HepG2 (cell line): ENCODE data around the gene AUTS2. TPM values are rescaled to one million over a fixed set of nuclear protein-coding genes. Genes with fewer than 3 reads are reported as not detected.

Experiments used
- ATAC-seq: fragments of 200-7000 bp; cut with Tn5 transposase; 3 replicates; pipeline ENCODE4 v1.9.1; 2020; ENCODE audit warnings: mild to moderate bottlenecking, moderate library complexity
- BruUV-seq: library from RNA; stranded (reverse); fragments of 400-500 nt; replicated peaks from 2 replicates; lab custom pipeline; 2021; lab: Mats Ljungman, UMichigan
- CTCF ChIA-PET: fragments of 300-600 bp; formaldehyde crosslinking; extraction: SDS; loops from one replicate; lab custom pipeline; 2021; ENCODE audit warnings: low total read pairs, inconsistent platforms, low intra/inter-chr PET ratio; lab: Yijun Ruan, JAX
- POLR2A ChIA-PET: fragments of 350-600 bp; sonication (Branson Sonifier 250); formaldehyde crosslinking; loops from one replicate; lab custom pipeline; 2020; ENCODE audit warnings: antibody characterized with exemption, inconsistent platforms; lab: Yijun Ruan, JAX
- DNase-seq: peaks from one replicate; pipeline ENCODE4 v3.0.0-alpha.2; 2015; ENCODE audit warnings: low spot score
- FAIRE-seq: peaks from 3 replicates; lab custom pipeline; 2011; peaks lifted over from hg19 to GRCh38; lab: Jason Lieb, UNC
- H2AFZ ChIP-seq: one replicate; pipeline ENCODE4 v1.6.1; 2011; ENCODE audit warnings: low read length, inconsistent platforms
- H3K27ac ChIP-seq: fragments of 300-600 bp; 3 replicates; pipeline ENCODE4 v1.8.0; 2011; ENCODE audit warnings: mixed run types, mild to moderate bottlenecking, mixed read lengths, low read length, inconsistent platforms; ENCODE audit not compliant: insufficient read depth; ENCODE audit errors: extremely low read length
- H3K27me3 ChIP-seq, 2 experiments: fragments of 200-600 bp in 1 of 2; 2 replicates in 1 of 2; 3 replicates in 1 of 2; pipeline versions ENCODE4 v1.6.0 to v1.8.0; 2011; ENCODE audit warnings: low read length in 2 of 2, mild to moderate bottlenecking in 2 of 2, moderate library complexity in 2 of 2, inconsistent platforms in 1 of 2; ENCODE audit not compliant: insufficient read depth in 2 of 2, control insufficient read depth in 1 of 2
- H3K36me3 ChIP-seq, 2 experiments: fragments of 200-600 bp in 1 of 2; replicated peaks in 1 of 2; 2 replicates in 1 of 2; 3 replicates in 1 of 2; pipeline versions ENCODE4 v1.5.1 to v1.8.0; 2011; ENCODE audit warnings: low read length in 2 of 2, inconsistent platforms in 1 of 2; ENCODE audit not compliant: insufficient read depth in 2 of 2, control insufficient read depth in 1 of 2
- H3K4me1 ChIP-seq: 2 replicates; pipeline ENCODE4 v1.5.1; 2012; ENCODE audit warnings: low read length, inconsistent platforms; ENCODE audit not compliant: insufficient read depth
- H3K4me2 ChIP-seq: 2 replicates; pipeline ENCODE4 v1.6.0; 2011; ENCODE audit warnings: low read depth, low read length, inconsistent platforms
- H3K4me3 ChIP-seq, 3 experiments: fragments of 200-600 bp in 1 of 3; sonication (generic), shearing (Covaris generic) in 1 of 3; replicated peaks in 1 of 3; 2 replicates each; pipeline ENCODE4 v1.5.1; 2011 to 2016; ENCODE audit warnings: low read length in 3 of 3, inconsistent platforms in 2 of 3, low read depth in 2 of 3, mild to moderate bottlenecking in 2 of 3, control low read depth in 1 of 3, mixed read lengths in 1 of 3; ENCODE audit not compliant: insufficient read depth in 1 of 3
- H3K79me2 ChIP-seq: one replicate; pipeline ENCODE4 v1.6.1; 2011; ENCODE audit warnings: low read length, inconsistent platforms; ENCODE audit not compliant: insufficient read depth
- H3K9ac ChIP-seq: 2 replicates; pipeline ENCODE4 v1.6.0; 2011; ENCODE audit warnings: mild to moderate bottlenecking, low read depth, low read length, inconsistent platforms; ENCODE audit not compliant: insufficient read depth
- H3K9me3 ChIP-seq: 2 replicates; pipeline ENCODE4 v1.5.1; 2012; ENCODE audit warnings: mild to moderate bottlenecking, low read length
- H4K20me1 ChIP-seq: 2 replicates; pipeline ENCODE4 v1.6.0; 2011; ENCODE audit warnings: inconsistent platforms, mild to moderate bottlenecking, low read length, moderate library complexity; ENCODE audit not compliant: insufficient read depth
- BCL3 ChIP-seq: sonication (generic); formaldehyde crosslinking; IDR thresholded peaks from 2 replicates; pipeline ENCODE4 v1.5.1; 2020; ENCODE audit warnings: mild to moderate bottlenecking, missing genetic modification reagents, moderate library complexity
- CENPBD1 ChIP-seq: sonication (generic); formaldehyde crosslinking; IDR thresholded peaks from 2 replicates; pipeline ENCODE4 v1.8.0; 2022; ENCODE audit warnings: missing genetic modification reagents, low read depth, mild to moderate bottlenecking, borderline replicate concordance
- CREB1 ChIP-seq, 2 experiments: fragments of 450-650 bp in 1 of 2; IDR thresholded peaks; 2 replicates each; pipeline ENCODE4 v1.6.1; 2016 to 2017; ENCODE audit warnings: control low read depth in 1 of 2, mild to moderate bottlenecking in 1 of 2, missing compliant biosample characterization in 1 of 2, missing genetic modification characterization in 1 of 2
- SIX1 ChIP-seq: sonication (generic); formaldehyde crosslinking; IDR thresholded peaks from 2 replicates; pipeline ENCODE4 v1.4.0; 2020; ENCODE audit warnings: missing genetic modification reagents, borderline replicate concordance
- ZNF567 ChIP-seq: sonication (generic); formaldehyde crosslinking; IDR thresholded peaks from 2 replicates; pipeline ENCODE4 v1.8.1; 2023; ENCODE audit warnings: mild to moderate bottlenecking, missing genetic modification reagents, borderline replicate concordance
- ZNF703 ChIP-seq: sonication (generic); formaldehyde crosslinking; IDR thresholded peaks from 2 replicates; pipeline ENCODE4 v1.5.1; 2020; ENCODE audit warnings: missing genetic modification reagents, mild to moderate bottlenecking, moderate library complexity, borderline replicate concordance
- ZNF772 ChIP-seq: sonication (generic); formaldehyde crosslinking; IDR thresholded peaks from 2 replicates; pipeline ENCODE4 v1.5.0; 2020; ENCODE audit warnings: mild to moderate bottlenecking, missing genetic modification reagents
- WGBS: methylation state at CpG from one replicate; pipeline ENCODE4 v1.1.6; 2017; ENCODE audit warnings: low lambda C conversion rate; 5-methylcytosine and 5-hydroxymethylcytosine counted together
- in situ Hi-C: cut with HindIII; loops from 2 replicates; pipeline ENCODE4 v1.10.0; 2017; ENCODE audit warnings: low pct_unique_long_range_greater_than_20kb; ENCODE audit not compliant: extremely low pct_ligation_motif_present
- intact Hi-C: fragments of 100-400 bp; cut with micrococcal nuclease; formaldehyde crosslinking; loops from one replicate; pipeline ENCODE4 v1.10.0; 2022; ENCODE audit not compliant: unreplicated experiment
- polyA plus RNA-seq, 8 experiments: library from polyadenylated mRNA; depleted of rRNA in 3 of 8; stranded (reverse) in 7 of 8; unstranded in 1 of 8; fragments of >200 nt; fragmentation: Illumina TruSeq in 4 of 8; extraction: Trizol in 4 of 8; gene quantifications; 2 replicates each; pipeline versions ENCODE4 v1.2.1 to v1.2.3, GENCODE V29; 2011 to 2016; ENCODE audit warnings: low read depth in 4 of 8, missing spikeins in 1 of 8, mixed read lengths in 1 of 8; ENCODE audit not compliant: insufficient read depth in 1 of 8
- total RNA-seq, 5 experiments: library from RNA; depleted of rRNA; stranded (reverse); fragments of >200 nt; fragmentation: Illumina TruSeq; extraction: Trizol; gene quantifications; 2 replicates each; pipeline ENCODE4 v1.2.3, GENCODE V29; 2016; ENCODE audit warnings: low read depth in 1 of 5

The AUTS2 gene
- total and polyA plus RNA-seq, 2 of the 13 experiments (the other 11 are each of a cell fraction or from before 2014, with no cell fraction given): 0.38 TPM; not detected in 1

- no peak overlapping the region for H3K4me3 ChIP-seq
- BruUV-seq: no TSS peak
- H3K79me2 ChIP-seq: no peaks in the 10 kb centered on the region
- H3K9me3 ChIP-seq: peaks cover 18% of the 10 kb centered on the region
- no peaks in the 10 kb centered on the region for H3K27me3 ChIP-seq
- no peak for TF ChIP-seq CREB1 (IDR thresholded peaks at IDR 0.05)
- TF ChIP-seq CREB1 (CRISPR knock-in tag; IDR thresholded peaks at IDR 0.05): no peak
- no peak for TF ChIP-seq ZNF703 (CRISPR knock-in tag)
- TF ChIP-seq CENPBD1 (CRISPR knock-in tag): no peak
- TF ChIP-seq, all 625 proteins: peak for 0
- Histone ChIP-seq H2AFZ (no peak overlapping the region), H4K20me1 (no peaks in the 10 kb centered on the region), H3K4me1 (no peaks in the 10 kb centered on the region), H3K9ac (no peak overlapping the region), H3K4me2 (no peak overlapping the region), H3K27ac (no peak overlapping the region), H3K36me3 (no peaks in the 10 kb centered on the region)
- ATAC-seq: no peak
- no peak for FAIRE-seq
- intact Hi-C loops: no loop called here
- DNase-seq: no peak
- 19% methylated on average over 2 of the region's 2 CpGs for WGBS
- in situ Hi-C loops: no loop called here
- ChIA-PET POLR2A (no interaction called here), CTCF (no interaction called here)
These were observed 899.5 kb downstream of the AUTS2 start for GRCh38 chr7:70497793-70498192.

GRCh38 chr7:70498232-70498992, 900.1 kb downstream of the AUTS2 start:
- H3K27me3 ChIP-seq: no peaks in the 10 kb centered on the region
- H3K9me3 ChIP-seq: peaks cover 18% of the 10 kb centered on the region
- no peaks in the 10 kb centered on the region for H4K20me1 ChIP-seq
- intact Hi-C loops: no loop called here
- H3K79me2 ChIP-seq: no peaks in the 10 kb centered on the region
- DNase-seq (no peak), ATAC-seq (no peak), FAIRE-seq (no peak)
- H3K36me3 ChIP-seq: no peaks in the 10 kb centered on the region
- no peak overlapping the region for H3K4me3 ChIP-seq
- no peak overlapping the region for H2AFZ ChIP-seq
- POLR2A ChIA-PET: no interaction called here
- H3K4me1 ChIP-seq: no peaks in the 10 kb centered on the region
- no peak overlapping the region for H3K27ac ChIP-seq
- no peak overlapping the region for H3K4me2 ChIP-seq
- no peak overlapping the region for H3K9ac ChIP-seq
- BruUV-seq: no TSS peak
- WGBS: 35% methylated on average over 5 of the region's 5 CpGs
- CTCF ChIA-PET: no interaction called here
- TF ChIP-seq ZNF567 (CRISPR knock-in tag) (no peak), ZNF772 (CRISPR knock-in tag) (no peak), SIX1 (CRISPR knock-in tag) (no peak), BCL3 (no peak)
- TF ChIP-seq, all 625 proteins: peak for 0
- in situ Hi-C loops: no loop called here
